Measurements from ENCODE around the gene MYO5B. TPM values are rescaled to one million over a fixed set of nuclear protein-coding genes. Genes with fewer than 3 reads are reported as not detected.

Gene MYO5B
- total and polyA plus RNA-seq, 2 donors (not counting 1 experiment from before 2014, with no cell fraction given): 0.30 to 1.7 TPM

- no peak overlapping the region for H3K27ac ChIP-seq (ENCODE audit: low read length in 2 of 2)
- CTCF ChIA-PET: no interaction called here
- TF ChIP-seq, protein P1, sequence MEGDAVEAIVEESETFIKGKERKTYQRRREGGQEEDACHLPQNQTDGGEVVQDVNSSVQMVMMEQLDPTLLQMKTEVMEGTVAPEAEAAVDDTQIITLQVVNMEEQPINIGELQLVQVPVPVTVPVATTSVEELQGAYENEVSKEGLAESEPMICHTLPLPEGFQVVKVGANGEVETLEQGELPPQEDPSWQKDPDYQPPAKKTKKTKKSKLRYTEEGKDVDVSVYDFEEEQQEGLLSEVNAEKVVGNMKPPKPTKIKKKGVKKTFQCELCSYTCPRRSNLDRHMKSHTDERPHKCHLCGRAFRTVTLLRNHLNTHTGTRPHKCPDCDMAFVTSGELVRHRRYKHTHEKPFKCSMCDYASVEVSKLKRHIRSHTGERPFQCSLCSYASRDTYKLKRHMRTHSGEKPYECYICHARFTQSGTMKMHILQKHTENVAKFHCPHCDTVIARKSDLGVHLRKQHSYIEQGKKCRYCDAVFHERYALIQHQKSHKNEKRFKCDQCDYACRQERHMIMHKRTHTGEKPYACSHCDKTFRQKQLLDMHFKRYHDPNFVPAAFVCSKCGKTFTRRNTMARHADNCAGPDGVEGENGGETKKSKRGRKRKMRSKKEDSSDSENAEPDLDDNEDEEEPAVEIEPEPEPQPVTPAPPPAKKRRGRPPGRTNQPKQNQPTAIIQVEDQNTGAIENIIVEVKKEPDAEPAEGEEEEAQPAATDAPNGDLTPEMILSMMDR (IDR thresholded peaks at IDR 0.05): no peak
- no peak for TF ChIP-seq EZH2 (IDR thresholded peaks at IDR 0.05; ENCODE audit: borderline replicate concordance, insufficient read depth, low read depth, low read length, poor library complexity, severe bottlenecking)
- no peaks in the 10 kb centered on the region for H4K20me1 ChIP-seq (ENCODE audit: control insufficient read depth, insufficient read depth, low read length, poor library complexity, severe bottlenecking)
- POLR2A ChIA-PET: no interaction called here
- H3K27ac Mint-ChIP-seq: no peak overlapping the region
- H2AFZ ChIP-seq (ENCODE audit: insufficient read depth, low read depth, low read length, poor library complexity, severe bottlenecking): no peak overlapping the region
- H3K79me2 ChIP-seq (ENCODE audit: control insufficient read depth, insufficient read depth, low read length): no peaks in the 10 kb centered on the region
- H3K27me3 ChIP-seq (replicated peaks in 1 of 4; ENCODE audit: control extremely low read depth in 1 of 4, control insufficient read depth in 3 of 4, insufficient read depth in 4 of 4, low read length in 3 of 4): peaks cover 0 to 2% (median 0%) of the 10 kb centered on the region in 4 experiments
- peaks cover 11% of the 10 kb centered on the region for H3K4me1 Mint-ChIP-seq
- no peak for DNase-seq
- H3K4me3 ChIP-seq (ENCODE audit: control extremely low read depth in 1 of 5, extremely low read depth in 1 of 5, insufficient read depth in 1 of 5, low read depth in 2 of 5, low read length in 4 of 5): no peak overlapping the region
- no peaks in the 10 kb centered on the region for H3K36me3 ChIP-seq (replicated peaks in 1 of 2; ENCODE audit: control extremely low read depth in 1 of 2, control insufficient read depth in 1 of 2, extremely low read depth in 1 of 2, insufficient read depth in 2 of 2, low read length in 1 of 2)
- ATAC-seq (ENCODE audit: low read depth): no peak
- H3K4me3 Mint-ChIP-seq: no peak overlapping the region
- H3K4me1 ChIP-seq (ENCODE audit: control insufficient read depth in 2 of 2, insufficient read depth in 2 of 2, low read length in 2 of 2): peaks cover 14 to 16% of the 10 kb centered on the region in 2 donors
- peaks cover 0 to 4% (median 0%) of the 10 kb centered on the region in 3 donors for H3K9me3 ChIP-seq (ENCODE audit: control extremely low read depth in 1 of 3, control insufficient read depth in 2 of 3, insufficient read depth in 1 of 3, low read length in 2 of 3)
- no peak overlapping the region for H3K9ac ChIP-seq (ENCODE audit: low read length)
- intact Hi-C loops (cut with micrococcal nuclease): no loop called here
- H3K4me2 ChIP-seq (replicated peaks; ENCODE audit: low read depth, low read length, poor library complexity, severe bottlenecking): no peak overlapping the region
- H3K27me3 Mint-ChIP-seq: peaks cover 24% of the 10 kb centered on the region
- H3K9me3 Mint-ChIP-seq (ENCODE audit: insufficient read depth): peaks cover 2% of the 10 kb centered on the region
- 96% methylated on average over 3 of the region's 5 CpGs for WGBS (ENCODE audit: insufficient coverage)
These were observed 120.5 kb downstream of the MYO5B start for GRCh38 chr18:50074404-50074803.

DNA sequence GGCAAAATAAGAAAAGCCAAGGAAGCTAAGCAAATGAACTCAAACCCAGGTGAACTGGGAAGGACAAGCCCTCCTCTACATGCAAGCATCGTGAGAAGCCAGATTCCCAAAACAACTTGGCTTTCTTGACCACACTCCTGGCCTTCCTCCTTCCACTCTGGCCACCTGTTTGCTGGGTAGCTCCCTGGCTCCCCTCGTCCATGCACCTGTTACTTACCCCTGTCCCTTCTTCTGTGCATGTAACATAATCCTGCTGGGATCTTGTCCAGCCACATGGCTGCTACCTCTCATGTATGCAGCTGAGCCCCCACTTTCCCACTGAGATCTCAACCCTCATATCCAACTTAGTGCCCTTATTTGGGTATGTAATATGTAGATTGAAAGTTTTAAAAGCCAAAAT lies 121.6 kb downstream of the MYO5B start:
- H3K4me2 ChIP-seq (replicated peaks; ENCODE audit: low read depth, low read length, poor library complexity, severe bottlenecking): no peak overlapping the region
- H3K4me3 ChIP-seq (ENCODE audit: control extremely low read depth in 1 of 5, extremely low read depth in 1 of 5, insufficient read depth in 1 of 5, low read depth in 2 of 5, low read length in 4 of 5): no peak overlapping the region
- TF ChIP-seq, protein P1 (IDR thresholded peaks at IDR 0.05): no peak
- TF ChIP-seq EZH2 (IDR thresholded peaks at IDR 0.05; ENCODE audit: borderline replicate concordance, insufficient read depth, low read depth, low read length, poor library complexity, severe bottlenecking): no peak
- Mint-ChIP-seq H3K9me3 (ENCODE audit: insufficient read depth) (peaks cover 2% of the 10 kb centered on the region), H3K4me1 (peaks cover 11% of the 10 kb centered on the region), H3K27me3 (peaks cover 21% of the 10 kb centered on the region), H3K27ac (no peak overlapping the region), H3K4me3 (no peak overlapping the region)
- H3K9ac ChIP-seq (ENCODE audit: low read length): no peak overlapping the region
- H2AFZ ChIP-seq (ENCODE audit: insufficient read depth, low read depth, low read length, poor library complexity, severe bottlenecking): no peak overlapping the region
- H3K27ac ChIP-seq (ENCODE audit: low read length in 2 of 2): no peak overlapping the region
- H3K27me3 ChIP-seq (replicated peaks in 1 of 4; ENCODE audit: control extremely low read depth in 1 of 4, control insufficient read depth in 3 of 4, insufficient read depth in 4 of 4, low read length in 3 of 4): peaks cover 0 to 2% (median 0%) of the 10 kb centered on the region in 4 experiments
- peaks cover 0 to 4% (median 0%) of the 10 kb centered on the region in 3 donors for H3K9me3 ChIP-seq (ENCODE audit: control extremely low read depth in 1 of 3, control insufficient read depth in 2 of 3, insufficient read depth in 1 of 3, low read length in 2 of 3)
- POLR2A ChIA-PET: no interaction called here
- peaks cover 14 to 16% of the 10 kb centered on the region in 2 donors for H3K4me1 ChIP-seq (ENCODE audit: control insufficient read depth in 2 of 2, insufficient read depth in 2 of 2, low read length in 2 of 2)
- H4K20me1 ChIP-seq (ENCODE audit: control insufficient read depth, insufficient read depth, low read length, poor library complexity, severe bottlenecking): no peaks in the 10 kb centered on the region
- DNase-seq (no peak), ATAC-seq (ENCODE audit: low read depth) (no peak)
- WGBS (ENCODE audit: insufficient coverage): 79% methylated on average over 2 of the region's 2 CpGs
- CTCF ChIA-PET: no interaction called here
- H3K79me2 ChIP-seq (ENCODE audit: control insufficient read depth, insufficient read depth, low read length): no peaks in the 10 kb centered on the region
- H3K36me3 ChIP-seq (replicated peaks in 1 of 2; ENCODE audit: control extremely low read depth in 1 of 2, control insufficient read depth in 1 of 2, extremely low read depth in 1 of 2, insufficient read depth in 2 of 2, low read length in 1 of 2): no peaks in the 10 kb centered on the region
- intact Hi-C loops (cut with micrococcal nuclease): no loop called here

Data from B cell (primary cell).